ENCODE results near the gene LRFN4.
A peak's percentile ranks its signal among the peaks of the same experiment; 100 is the strongest.

DNA sequence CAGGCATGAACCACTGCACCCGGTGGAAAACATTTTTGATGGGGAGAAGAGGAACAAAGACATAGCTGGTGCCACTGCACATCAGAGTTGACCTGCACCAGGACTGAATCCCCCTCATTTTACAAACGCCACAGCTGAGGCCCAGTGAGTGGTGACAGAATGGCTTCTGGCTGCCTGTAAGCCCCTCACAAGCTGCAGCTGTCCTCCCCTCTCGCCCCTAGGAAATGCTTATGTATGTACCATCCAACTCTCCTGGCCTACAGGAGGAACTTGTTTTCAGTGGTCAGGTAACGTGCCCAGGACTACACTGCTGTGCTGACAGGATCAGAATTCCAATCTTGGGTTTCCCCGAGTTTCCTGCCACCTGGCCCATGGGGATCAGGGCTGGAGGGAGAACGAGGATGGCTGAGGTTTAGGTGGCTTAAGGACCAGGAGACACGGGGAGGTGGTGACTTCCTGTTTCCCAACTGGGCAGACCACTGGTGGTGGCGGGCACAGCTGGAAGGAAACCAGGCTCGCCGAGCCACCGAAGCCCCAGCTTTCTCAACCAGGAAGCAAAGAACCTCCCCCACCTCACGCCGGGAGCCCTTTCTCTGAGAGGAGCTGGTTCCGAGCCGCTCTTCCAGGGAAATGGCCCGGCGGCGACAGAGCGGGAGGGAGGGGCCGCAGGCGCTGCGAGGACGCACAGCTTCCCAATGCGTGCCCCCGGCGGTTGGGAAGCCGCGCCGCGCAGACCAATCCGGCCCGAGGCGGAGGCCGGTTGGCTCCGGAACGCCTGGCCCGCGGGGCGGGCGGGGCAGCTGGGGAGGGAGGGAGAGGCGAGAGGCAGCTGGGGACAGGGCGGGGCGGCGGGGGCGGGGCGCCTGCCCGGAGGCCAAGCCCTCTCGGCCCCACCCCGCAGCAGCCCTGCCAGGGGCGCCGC, 1.0 kb upstream of the LRFN4 start:
- TF ChIP-seq, protein P1, sequence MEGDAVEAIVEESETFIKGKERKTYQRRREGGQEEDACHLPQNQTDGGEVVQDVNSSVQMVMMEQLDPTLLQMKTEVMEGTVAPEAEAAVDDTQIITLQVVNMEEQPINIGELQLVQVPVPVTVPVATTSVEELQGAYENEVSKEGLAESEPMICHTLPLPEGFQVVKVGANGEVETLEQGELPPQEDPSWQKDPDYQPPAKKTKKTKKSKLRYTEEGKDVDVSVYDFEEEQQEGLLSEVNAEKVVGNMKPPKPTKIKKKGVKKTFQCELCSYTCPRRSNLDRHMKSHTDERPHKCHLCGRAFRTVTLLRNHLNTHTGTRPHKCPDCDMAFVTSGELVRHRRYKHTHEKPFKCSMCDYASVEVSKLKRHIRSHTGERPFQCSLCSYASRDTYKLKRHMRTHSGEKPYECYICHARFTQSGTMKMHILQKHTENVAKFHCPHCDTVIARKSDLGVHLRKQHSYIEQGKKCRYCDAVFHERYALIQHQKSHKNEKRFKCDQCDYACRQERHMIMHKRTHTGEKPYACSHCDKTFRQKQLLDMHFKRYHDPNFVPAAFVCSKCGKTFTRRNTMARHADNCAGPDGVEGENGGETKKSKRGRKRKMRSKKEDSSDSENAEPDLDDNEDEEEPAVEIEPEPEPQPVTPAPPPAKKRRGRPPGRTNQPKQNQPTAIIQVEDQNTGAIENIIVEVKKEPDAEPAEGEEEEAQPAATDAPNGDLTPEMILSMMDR (IDR thresholded peaks at IDR 0.05 in 2 of 3, conservative IDR thresholded peaks at IDR 0.05 in 1 of 3; ENCODE audit: control insufficient read depth in 2 of 3, extremely low read depth in 1 of 3, insufficient read depth in 1 of 3, low read depth in 3 of 3, low read length in 3 of 3), result no peak
- no peak for TF ChIP-seq ZSCAN29 (IDR thresholded peaks at IDR 0.05)
- TF ChIP-seq EZH2 (IDR thresholded peaks at IDR 0.05; ENCODE audit: borderline replicate concordance, control insufficient read depth, low read depth, low read length), result no peak
- TF ChIP-seq MXI1 (IDR thresholded peaks at IDR 0.05; ENCODE audit: low read depth, low read length), result no peak; the same call in 1 of the 2 replicates
- TF ChIP-seq SP1 (IDR thresholded peaks at IDR 0.05; ENCODE audit: low read depth, low read length), result no peak
- no peak for TF ChIP-seq GABPA (IDR thresholded peaks at IDR 0.05; ENCODE audit: low read depth)
- no peak for TF ChIP-seq BRCA1 (IDR thresholded peaks at IDR 0.05; ENCODE audit: low read depth, low read length)
- no peak for TF ChIP-seq ZZZ3 (IDR thresholded peaks at IDR 0.05; ENCODE audit: control insufficient read depth, insufficient read length, low read depth)
- TF ChIP-seq, protein P2, sequence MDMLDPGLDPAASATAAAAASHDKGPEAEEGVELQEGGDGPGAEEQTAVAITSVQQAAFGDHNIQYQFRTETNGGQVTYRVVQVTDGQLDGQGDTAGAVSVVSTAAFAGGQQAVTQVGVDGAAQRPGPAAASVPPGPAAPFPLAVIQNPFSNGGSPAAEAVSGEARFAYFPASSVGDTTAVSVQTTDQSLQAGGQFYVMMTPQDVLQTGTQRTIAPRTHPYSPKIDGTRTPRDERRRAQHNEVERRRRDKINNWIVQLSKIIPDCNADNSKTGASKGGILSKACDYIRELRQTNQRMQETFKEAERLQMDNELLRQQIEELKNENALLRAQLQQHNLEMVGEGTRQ (IDR thresholded peaks at IDR 0.05; ENCODE audit: borderline replicate concordance, low read depth, low read length), result no peak
- 0 out of 2 replicates have a peak, but pooled peaks have one; percentile 17 for TF ChIP-seq CHD2 (IDR thresholded peaks at IDR 0.05; ENCODE audit: borderline replicate concordance, low read depth, low read length)
- TF ChIP-seq SIN3A (IDR thresholded peaks at IDR 0.05; ENCODE audit: low read depth, low read length), result no peak
- no peak for TF ChIP-seq FOS (IDR thresholded peaks at IDR 0.05; ENCODE audit: borderline replicate concordance, extremely low read depth, insufficient read length)
- TF ChIP-seq, protein P3, sequence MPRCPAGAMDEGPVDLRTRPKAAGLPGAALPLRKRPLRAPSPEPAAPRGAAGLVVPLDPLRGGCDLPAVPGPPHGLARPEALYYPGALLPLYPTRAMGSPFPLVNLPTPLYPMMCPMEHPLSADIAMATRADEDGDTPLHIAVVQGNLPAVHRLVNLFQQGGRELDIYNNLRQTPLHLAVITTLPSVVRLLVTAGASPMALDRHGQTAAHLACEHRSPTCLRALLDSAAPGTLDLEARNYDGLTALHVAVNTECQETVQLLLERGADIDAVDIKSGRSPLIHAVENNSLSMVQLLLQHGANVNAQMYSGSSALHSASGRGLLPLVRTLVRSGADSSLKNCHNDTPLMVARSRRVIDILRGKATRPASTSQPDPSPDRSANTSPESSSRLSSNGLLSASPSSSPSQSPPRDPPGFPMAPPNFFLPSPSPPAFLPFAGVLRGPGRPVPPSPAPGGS (IDR thresholded peaks at IDR 0.05; ENCODE audit: borderline replicate concordance, insufficient read depth, low read depth, low read length, poor library complexity, severe bottlenecking), result no peak
- TF ChIP-seq, protein P4, sequence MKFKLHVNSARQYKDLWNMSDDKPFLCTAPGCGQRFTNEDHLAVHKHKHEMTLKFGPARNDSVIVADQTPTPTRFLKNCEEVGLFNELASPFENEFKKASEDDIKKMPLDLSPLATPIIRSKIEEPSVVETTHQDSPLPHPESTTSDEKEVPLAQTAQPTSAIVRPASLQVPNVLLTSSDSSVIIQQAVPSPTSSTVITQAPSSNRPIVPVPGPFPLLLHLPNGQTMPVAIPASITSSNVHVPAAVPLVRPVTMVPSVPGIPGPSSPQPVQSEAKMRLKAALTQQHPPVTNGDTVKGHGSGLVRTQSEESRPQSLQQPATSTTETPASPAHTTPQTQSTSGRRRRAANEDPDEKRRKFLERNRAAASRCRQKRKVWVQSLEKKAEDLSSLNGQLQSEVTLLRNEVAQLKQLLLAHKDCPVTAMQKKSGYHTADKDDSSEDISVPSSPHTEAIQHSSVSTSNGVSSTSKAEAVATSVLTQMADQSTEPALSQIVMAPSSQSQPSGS (IDR thresholded peaks at IDR 0.05; ENCODE audit: low read length), result no peak
